SIG-M5 (cell line): ENCODE data around the gene GIPC2.
"Not testable (repeated sequence)": the region's sequence is repeated elsewhere in the genome, so short reads cannot be mapped to it uniquely, and the experiment has no call there.

Experiments used
- DNase-seq: peaks from one replicate; lab custom pipeline; 2025; lab: John Stamatoyannopoulos, UW

GIPC2 gene

GRCh38 chr1:78036450-78036849 lies 9.3 kb upstream of the GIPC2 start:
- DNase-seq, result no peak

- DNase-seq, result no peak
These were observed 7.7 kb upstream of the GIPC2 start for GRCh38 chr1:78038071-78038470.

- no peak for DNase-seq
These were observed 7.3 kb upstream of the GIPC2 start for GRCh38 chr1:78038491-78038939.

- DNase-seq, result no peak
These were observed 5.2 kb upstream of the GIPC2 start for GRCh38 chr1:78040484-78041089.

GRCh38 chr1:78043436-78043835 lies 2.3 kb upstream of the GIPC2 start:
- DNase-seq, result no peak

- no peak for DNase-seq
These were observed 787 bp upstream of the GIPC2 start for GRCh38 chr1:78044796-78045562.

- no peak for DNase-seq
These were observed 222 bp upstream of the GIPC2 start for GRCh38 chr1:78045563-78045925.

GRCh38 chr1:78047106-78047505 lies 1.3 kb downstream of the GIPC2 start:
- no peak for DNase-seq

- no peak for DNase-seq
These were observed 1.9 kb downstream of the GIPC2 start for GRCh38 chr1:78047631-78048030.

- no peak for DNase-seq
These were observed 2.7 kb downstream of the GIPC2 start for GRCh38 chr1:78048446-78048845.

GRCh38 chr1:78049396-78049795 lies 3.6 kb downstream of the GIPC2 start:
- no peak for DNase-seq

GRCh38 chr1:78051005-78051404 lies 5.2 kb downstream of the GIPC2 start:
- DNase-seq, result no peak

GRCh38 chr1:78052685-78053405 lies 7.1 kb downstream of the GIPC2 start:
- no peak for DNase-seq

- no peak for DNase-seq
These were observed 7.7 kb downstream of the GIPC2 start for GRCh38 chr1:78053498-78053897.

- DNase-seq, result no peak
These were observed 8.8 kb downstream of the GIPC2 start for GRCh38 chr1:78054559-78054958.

- DNase-seq, result no peak
These were observed 9.2 kb downstream of the GIPC2 start for GRCh38 chr1:78054972-78055371.

- no peak for DNase-seq
These were observed 9.9 kb downstream of the GIPC2 start for GRCh38 chr1:78055565-78056132.

- no peak for DNase-seq
These were observed 12.9 kb downstream of the GIPC2 start for GRCh38 chr1:78058670-78059069.

- no peak for DNase-seq
These were observed 15.2 kb downstream of the GIPC2 start for GRCh38 chr1:78060857-78061563.

- DNase-seq, result no peak
These were observed 16.2 kb downstream of the GIPC2 start for GRCh38 chr1:78061825-78062523.

- DNase-seq, result not testable (repeated sequence)
These were observed 19.1 kb downstream of the GIPC2 start for GRCh38 chr1:78064886-78065285.
